Colonic mucosa (tissue), 4 donors: ENCODE data around the gene TBX1. TPM values are rescaled to one million over a fixed set of nuclear protein-coding genes. Genes with fewer than 3 reads are reported as not detected.

Source experiments
- DNase-seq: peaks from one replicate; pipeline ENCODE4 v3.0.0-alpha.2; 2020
- H3K27ac ChIP-seq: fragments of 200-600 bp; one replicate; pipeline ENCODE4 v1.8.0; 2021
- H3K27me3 ChIP-seq: fragments of 200-600 bp; one replicate; pipeline ENCODE4 v1.8.0; 2021
- H3K36me3 ChIP-seq: fragments of 200-600 bp; one replicate; pipeline ENCODE4 v1.8.0; 2021
- H3K4me1 ChIP-seq: fragments of 200-600 bp; one replicate; pipeline ENCODE4 v1.8.0; 2021; ENCODE audit warnings: mild to moderate bottlenecking
- H3K4me3 ChIP-seq: fragments of 200-600 bp; one replicate; pipeline ENCODE4 v1.8.0; 2021
- H3K9ac ChIP-seq, 2 donors: one replicate each; pipeline ENCODE4 v1.7.0; 2013; ENCODE audit warnings: control low read depth in 2 of 2, low read depth in 2 of 2, low read length in 2 of 2
- H3K9me3 ChIP-seq: fragments of 200-600 bp; one replicate; pipeline ENCODE4 v1.8.0; 2021
- CTCF ChIP-seq: fragments of 200-600 bp; IDR thresholded peaks from one replicate; pipeline ENCODE4 v1.8.0; 2022; ENCODE audit warnings: antibody characterized with exemption, mild to moderate bottlenecking
- intact Hi-C: fragments of 100-400 bp; cut with DNase I; formaldehyde crosslinking; loops from one replicate; pipeline ENCODE4 v1.14.1; 2022
- total RNA-seq, 2 donors: library from RNA; stranded (reverse); fragmentation: NEBNext Ultra II Directional in 1 of 2; extraction: Animal tissue kit (Norgen Biotek cat#: 25700) in 1 of 2; gene quantifications; one replicate each; pipeline ENCODE4 v1.2.1, GENCODE V29; 2021
- donor health status: healthy.
- donor health status: DM: no; HTN: no; CAD: no.
- donor health status: DM: no; HTN: no; CAD: no.

TBX1 gene
- total RNA-seq, 2 donors from 2014 or later, result 0.80 to 1.9 TPM

GRCh38 chr22:19749876-19750275, 10.7 kb upstream of the TBX1 start:
- Histone ChIP-seq H3K9me3 (no peaks in the 10 kb centered on the region), H3K27me3 (peaks cover 18% of the 10 kb centered on the region), H3K9ac (no peak overlapping the region), H3K4me3 (no peak overlapping the region), H3K4me1 (no peaks in the 10 kb centered on the region), H3K36me3 (no peaks in the 10 kb centered on the region), H3K27ac (no peak overlapping the region)
- intact Hi-C loops, result no loop called here
- TF ChIP-seq CTCF, result no peak
- no peak for DNase-seq

- intact Hi-C loops, result no loop called here
- no peak for DNase-seq
- H3K27me3 ChIP-seq, result peaks cover 28% of the 10 kb centered on the region
These were observed 9.8 kb upstream of the TBX1 start for GRCh38 chr22:19750507-19751490.

GRCh38 chr22:19751497-19752245, 8.9 kb upstream of the TBX1 start:
- Histone ChIP-seq H3K9me3 (no peaks in the 10 kb centered on the region), H3K9ac (no peak overlapping the region), H3K36me3 (no peaks in the 10 kb centered on the region), H3K4me3 (no peak overlapping the region), H3K4me1 (no peaks in the 10 kb centered on the region), H3K27ac (no peak overlapping the region), H3K27me3 (peaks cover 36% of the 10 kb centered on the region)
- intact Hi-C loops, result no loop called here
- no peak for TF ChIP-seq CTCF
- no peak for DNase-seq

More at GRCh38 chr22:19750507-19751490, 9.8 kb upstream of the TBX1 start:
- Histone ChIP-seq H3K9me3 (no peaks in the 10 kb centered on the region), H3K4me3 (no peak overlapping the region), H3K4me1 (no peaks in the 10 kb centered on the region), H3K27ac (no peak overlapping the region), H3K9ac (no peak overlapping the region), H3K36me3 (no peaks in the 10 kb centered on the region)
- no peak for TF ChIP-seq CTCF

GRCh38 chr22:19753090-19753842, 7.3 kb upstream of the TBX1 start:
- no peaks in the 10 kb centered on the region for H3K9me3 ChIP-seq
- H3K36me3 ChIP-seq, result no peaks in the 10 kb centered on the region
- H3K4me3 ChIP-seq, result no peak overlapping the region
- no peak overlapping the region for H3K9ac ChIP-seq
- no peak overlapping the region for H3K27ac ChIP-seq
- H3K4me1 ChIP-seq, result peaks cover 3% of the 10 kb centered on the region
- H3K27me3 ChIP-seq, result peaks cover 52% of the 10 kb centered on the region
- no peak for TF ChIP-seq CTCF
- intact Hi-C loops, result no loop called here
- DNase-seq, result no peak
